SK-N-SH treated with all-trans-retinoic acid at 6 μM for 48 hours (cell line): ENCODE data around the gene DENND4B.

Experiments used
- ISL1 ChIP-seq: fragments of 250-450 bp; sonication (Bioruptor Pico); IDR thresholded peaks from 2 replicates; pipeline ENCODE4 v2.1.2; 2022; ENCODE audit warnings: mild to moderate bottlenecking, moderate library complexity
- PATZ1 ChIP-seq: fragments of 250-450 bp; sonication (Bioruptor Pico); IDR thresholded peaks from 2 replicates; pipeline ENCODE4 v1.8.0; 2020; ENCODE audit warnings: mild to moderate bottlenecking, moderate library complexity, borderline replicate concordance
- SNAI2 ChIP-seq: fragments of 250-450 bp; sonication (Bioruptor Pico); IDR thresholded peaks from 2 replicates; pipeline ENCODE4 v1.5.0; 2020; ENCODE audit warnings: mild to moderate bottlenecking, moderate library complexity
- TOX ChIP-seq: fragments of 250-450 bp; sonication (Bioruptor Pico); IDR thresholded peaks from 2 replicates; pipeline ENCODE4 v1.8.0; 2021; ENCODE audit warnings: mild to moderate bottlenecking, moderate library complexity, borderline replicate concordance
- ZNF565 ChIP-seq: fragments of 450-650 bp; formaldehyde crosslinking; conservative IDR thresholded peaks from 2 replicates; pipeline ENCODE4 v1.5.0; 2020; ENCODE audit warnings: low read depth, mild to moderate bottlenecking, moderate library complexity
- TF ChIP-seq, protein P1 (sequence below): fragments of 250-450 bp; sonication (Bioruptor Pico); IDR thresholded peaks from 2 replicates; pipeline ENCODE4 v1.5.0; 2020; ENCODE audit warnings: mild to moderate bottlenecking, moderate library complexity

DNA sequence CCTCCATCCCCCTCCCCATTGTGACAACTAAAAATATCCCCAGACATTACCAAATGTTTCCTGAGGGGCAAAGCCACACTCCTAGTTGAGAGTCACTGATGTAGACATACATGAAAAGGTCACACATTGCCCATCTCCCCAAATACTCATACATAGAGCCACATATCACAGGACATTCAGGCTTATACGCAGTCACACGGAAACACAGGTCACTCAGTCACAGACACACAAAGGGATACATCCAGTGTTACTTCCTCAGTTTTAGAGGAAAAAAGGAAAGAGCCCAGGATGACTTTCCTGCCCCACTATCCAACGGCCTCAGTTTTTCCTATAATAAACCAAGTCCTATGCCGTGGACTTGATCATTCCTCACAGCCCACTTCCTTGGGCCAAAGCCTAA is 14.9 kb upstream of the DENND4B start:
- TF ChIP-seq ISL1 (no peak), PATZ1 (CRISPR knock-in tag) (no peak), SNAI2 (CRISPR knock-in tag) (no peak), TOX (no peak), ZNF565 (CRISPR knock-in tag) (no peak)
- TF ChIP-seq, protein P1, sequence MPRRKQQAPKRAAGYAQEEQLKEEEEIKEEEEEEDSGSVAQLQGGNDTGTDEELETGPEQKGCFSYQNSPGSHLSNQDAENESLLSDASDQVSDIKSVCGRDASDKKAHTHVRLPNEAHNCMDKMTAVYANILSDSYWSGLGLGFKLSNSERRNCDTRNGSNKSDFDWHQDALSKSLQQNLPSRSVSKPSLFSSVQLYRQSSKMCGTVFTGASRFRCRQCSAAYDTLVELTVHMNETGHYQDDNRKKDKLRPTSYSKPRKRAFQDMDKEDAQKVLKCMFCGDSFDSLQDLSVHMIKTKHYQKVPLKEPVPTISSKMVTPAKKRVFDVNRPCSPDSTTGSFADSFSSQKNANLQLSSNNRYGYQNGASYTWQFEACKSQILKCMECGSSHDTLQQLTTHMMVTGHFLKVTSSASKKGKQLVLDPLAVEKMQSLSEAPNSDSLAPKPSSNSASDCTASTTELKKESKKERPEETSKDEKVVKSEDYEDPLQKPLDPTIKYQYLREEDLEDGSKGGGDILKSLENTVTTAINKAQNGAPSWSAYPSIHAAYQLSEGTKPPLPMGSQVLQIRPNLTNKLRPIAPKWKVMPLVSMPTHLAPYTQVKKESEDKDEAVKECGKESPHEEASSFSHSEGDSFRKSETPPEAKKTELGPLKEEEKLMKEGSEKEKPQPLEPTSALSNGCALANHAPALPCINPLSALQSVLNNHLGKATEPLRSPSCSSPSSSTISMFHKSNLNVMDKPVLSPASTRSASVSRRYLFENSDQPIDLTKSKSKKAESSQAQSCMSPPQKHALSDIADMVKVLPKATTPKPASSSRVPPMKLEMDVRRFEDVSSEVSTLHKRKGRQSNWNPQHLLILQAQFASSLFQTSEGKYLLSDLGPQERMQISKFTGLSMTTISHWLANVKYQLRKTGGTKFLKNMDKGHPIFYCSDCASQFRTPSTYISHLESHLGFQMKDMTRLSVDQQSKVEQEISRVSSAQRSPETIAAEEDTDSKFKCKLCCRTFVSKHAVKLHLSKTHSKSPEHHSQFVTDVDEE (CRISPR knock-in tag): no peak
